ENCODE results near the gene FAM25G. TPM values are rescaled to one million over a fixed set of nuclear protein-coding genes. Genes with fewer than 3 reads are reported as not detected.

The FAM25G gene
- total RNA-seq, 4 donors from 2014 or later: not detected

DNA sequence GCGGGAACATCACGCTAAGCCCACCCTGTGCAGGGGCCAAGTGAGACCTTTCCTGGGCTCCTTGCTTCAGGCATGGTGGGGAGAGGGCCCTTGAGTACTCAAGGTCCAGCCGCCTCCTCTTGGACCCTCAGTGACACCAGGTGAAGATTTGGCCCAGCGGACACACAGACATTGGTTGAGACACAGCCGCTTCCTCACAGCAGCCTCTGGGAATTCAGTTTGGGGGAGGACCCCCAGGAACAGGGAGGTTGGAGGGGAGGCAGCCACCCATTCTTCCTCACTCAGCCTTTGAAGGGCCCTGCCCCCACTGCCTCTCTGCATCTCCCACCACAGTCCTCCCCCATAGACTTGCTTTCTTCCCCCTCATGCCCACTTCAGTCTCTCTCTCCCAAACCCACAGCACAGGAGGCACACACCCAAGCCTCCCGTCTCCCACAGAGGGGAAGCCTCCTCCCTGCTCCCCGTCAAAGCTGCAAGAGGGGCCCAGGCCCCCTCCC, 39.5 kb downstream of the FAM25G start:
- Histone ChIP-seq H3K27me3 (no peaks in the 10 kb centered on the region), H3K36me3 (no peaks in the 10 kb centered on the region), H3K9me3 (no peaks in the 10 kb centered on the region), H3K4me3 (no peak overlapping the region), H3K4me1 (no peaks in the 10 kb centered on the region), H3K27ac (no peak overlapping the region)
- TF ChIP-seq EP300 (IDR thresholded peaks at IDR 0.05) (no peak), POLR2A (IDR thresholded peaks at IDR 0.05) (no peak)
- TF ChIP-seq, protein P1, sequence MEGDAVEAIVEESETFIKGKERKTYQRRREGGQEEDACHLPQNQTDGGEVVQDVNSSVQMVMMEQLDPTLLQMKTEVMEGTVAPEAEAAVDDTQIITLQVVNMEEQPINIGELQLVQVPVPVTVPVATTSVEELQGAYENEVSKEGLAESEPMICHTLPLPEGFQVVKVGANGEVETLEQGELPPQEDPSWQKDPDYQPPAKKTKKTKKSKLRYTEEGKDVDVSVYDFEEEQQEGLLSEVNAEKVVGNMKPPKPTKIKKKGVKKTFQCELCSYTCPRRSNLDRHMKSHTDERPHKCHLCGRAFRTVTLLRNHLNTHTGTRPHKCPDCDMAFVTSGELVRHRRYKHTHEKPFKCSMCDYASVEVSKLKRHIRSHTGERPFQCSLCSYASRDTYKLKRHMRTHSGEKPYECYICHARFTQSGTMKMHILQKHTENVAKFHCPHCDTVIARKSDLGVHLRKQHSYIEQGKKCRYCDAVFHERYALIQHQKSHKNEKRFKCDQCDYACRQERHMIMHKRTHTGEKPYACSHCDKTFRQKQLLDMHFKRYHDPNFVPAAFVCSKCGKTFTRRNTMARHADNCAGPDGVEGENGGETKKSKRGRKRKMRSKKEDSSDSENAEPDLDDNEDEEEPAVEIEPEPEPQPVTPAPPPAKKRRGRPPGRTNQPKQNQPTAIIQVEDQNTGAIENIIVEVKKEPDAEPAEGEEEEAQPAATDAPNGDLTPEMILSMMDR (IDR thresholded peaks at IDR 0.05): no peak
- no peak for DNase-seq (ENCODE audit: low spot score in 2 of 2)
- WGBS, 2 donors: 81 to 85% methylated on average over 4 to 7 of the region's 7 CpGs

DNA sequence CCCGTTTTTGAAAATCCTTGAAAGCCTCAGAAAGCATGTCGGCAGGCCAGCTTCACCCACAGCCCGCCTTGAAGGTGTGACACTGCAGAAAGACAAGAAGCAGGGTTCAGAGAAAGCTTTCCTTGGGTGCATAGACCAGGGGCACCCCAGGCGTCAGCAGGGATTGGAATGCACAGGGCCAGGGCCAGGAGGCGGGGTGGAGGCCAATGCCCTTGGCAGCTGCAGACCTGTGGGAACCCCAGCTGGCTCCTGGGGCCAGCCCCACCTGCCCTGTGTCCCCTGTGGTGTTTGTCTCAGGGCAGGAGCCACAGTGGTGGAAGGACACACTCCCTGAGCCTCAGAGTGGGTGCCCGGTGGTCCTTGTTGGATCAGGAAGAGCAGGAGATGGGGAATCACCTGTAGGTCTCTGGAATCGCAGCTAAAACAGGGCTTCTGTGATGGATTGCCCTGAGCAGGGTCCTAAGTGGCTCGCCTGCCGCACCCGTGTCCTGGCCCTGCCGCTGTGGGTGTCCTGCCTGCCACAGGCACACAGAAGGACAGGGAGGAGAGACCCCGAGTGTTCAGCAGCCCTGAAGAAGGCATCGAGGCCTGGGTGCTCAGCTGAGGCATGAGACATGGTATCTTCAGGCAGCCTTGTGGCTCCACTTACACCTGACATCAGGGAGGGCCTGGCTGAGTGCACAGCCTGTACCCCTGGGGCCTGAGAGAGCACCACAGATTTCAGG, 40.1 kb downstream of the FAM25G start:
- Histone ChIP-seq H3K4me3 (no peak overlapping the region), H3K4me1 (no peaks in the 10 kb centered on the region), H3K27ac (no peak overlapping the region), H3K36me3 (no peaks in the 10 kb centered on the region), H3K27me3 (no peaks in the 10 kb centered on the region), H3K9me3 (peaks cover 0 to 5% (median 0%) of the 10 kb centered on the region in 4 donors)
- WGBS, 2 donors: 91 to 92% methylated on average over 11 of the region's 13 CpGs
- no peak for DNase-seq (ENCODE audit: low spot score in 2 of 2)
- TF ChIP-seq, protein P1 (IDR thresholded peaks at IDR 0.05): no peak
- TF ChIP-seq POLR2A (IDR thresholded peaks at IDR 0.05): no peak
- TF ChIP-seq EP300 (IDR thresholded peaks at IDR 0.05): no peak

DNA sequence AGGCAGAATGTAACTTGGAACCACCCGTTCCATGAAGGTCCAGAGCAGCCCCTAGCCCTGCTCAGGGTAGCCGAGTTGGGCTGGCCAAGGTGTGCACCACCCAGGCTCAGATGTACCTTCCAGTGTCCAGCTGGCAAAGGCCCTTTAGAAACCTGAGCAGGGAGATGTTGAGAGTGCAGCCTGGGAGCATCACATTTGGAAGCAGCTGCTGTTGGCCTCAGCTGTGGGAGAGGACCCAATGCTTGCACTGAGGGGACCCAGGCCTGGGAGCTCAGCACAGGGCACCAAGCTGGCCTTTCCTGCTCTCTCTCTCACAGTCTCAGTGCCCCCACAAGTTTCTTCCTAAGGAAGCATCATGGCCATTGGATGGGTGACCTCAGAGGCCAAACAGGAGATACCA, 41.1 kb downstream of the FAM25G start:
- Histone ChIP-seq H3K36me3 (no peaks in the 10 kb centered on the region), H3K27me3 (no peaks in the 10 kb centered on the region), H3K4me3 (no peak overlapping the region), H3K4me1 (no peaks in the 10 kb centered on the region), H3K9me3 (peaks cover 0 to 15% (median 4%) of the 10 kb centered on the region in 4 donors), H3K27ac (no peak overlapping the region)
- WGBS, 2 donors: 92 to 94% methylated on average over 2 of the region's 2 CpGs
- TF ChIP-seq POLR2A (IDR thresholded peaks at IDR 0.05) (no peak), EP300 (IDR thresholded peaks at IDR 0.05) (no peak)
- TF ChIP-seq, protein P1 (IDR thresholded peaks at IDR 0.05): no peak
- DNase-seq (ENCODE audit: low spot score in 2 of 2): no peak

DNA sequence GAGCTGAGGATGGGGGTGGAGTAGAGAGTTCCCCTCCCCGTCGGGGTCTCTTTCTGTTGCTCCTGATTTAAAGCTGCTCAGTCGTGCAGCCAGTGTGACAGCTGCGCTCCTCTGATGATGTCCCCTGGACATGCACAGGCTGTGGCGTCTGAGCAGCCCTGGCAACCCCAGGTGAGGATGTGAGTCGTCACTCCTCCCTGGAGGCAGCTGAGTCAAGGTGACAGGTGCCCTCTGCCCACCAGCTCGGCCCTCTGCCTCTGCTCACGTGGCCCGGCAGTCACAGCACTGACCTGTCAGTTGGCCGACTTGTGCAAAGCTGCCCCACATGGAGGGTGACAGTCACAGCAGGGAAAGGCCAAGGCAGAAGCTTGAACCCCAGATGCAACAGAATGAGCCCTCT, 41.5 kb downstream of the FAM25G start:
- no peaks in the 10 kb centered on the region for H3K36me3 ChIP-seq
- no peak for DNase-seq (ENCODE audit: low spot score in 2 of 2)
- 67 to 68% methylated on average over 9 to 10 of the region's 10 CpGs for WGBS, 2 donors
- H3K27me3 ChIP-seq: no peaks in the 10 kb centered on the region
- no peaks in the 10 kb centered on the region for H3K4me1 ChIP-seq
- H3K4me3 ChIP-seq: no peak overlapping the region
- peaks cover 0 to 20% (median 6%) of the 10 kb centered on the region in 4 donors for H3K9me3 ChIP-seq
- TF ChIP-seq EP300 (IDR thresholded peaks at IDR 0.05) (no peak), POLR2A (IDR thresholded peaks at IDR 0.05) (no peak)
- H3K27ac ChIP-seq: no peak overlapping the region

DNA sequence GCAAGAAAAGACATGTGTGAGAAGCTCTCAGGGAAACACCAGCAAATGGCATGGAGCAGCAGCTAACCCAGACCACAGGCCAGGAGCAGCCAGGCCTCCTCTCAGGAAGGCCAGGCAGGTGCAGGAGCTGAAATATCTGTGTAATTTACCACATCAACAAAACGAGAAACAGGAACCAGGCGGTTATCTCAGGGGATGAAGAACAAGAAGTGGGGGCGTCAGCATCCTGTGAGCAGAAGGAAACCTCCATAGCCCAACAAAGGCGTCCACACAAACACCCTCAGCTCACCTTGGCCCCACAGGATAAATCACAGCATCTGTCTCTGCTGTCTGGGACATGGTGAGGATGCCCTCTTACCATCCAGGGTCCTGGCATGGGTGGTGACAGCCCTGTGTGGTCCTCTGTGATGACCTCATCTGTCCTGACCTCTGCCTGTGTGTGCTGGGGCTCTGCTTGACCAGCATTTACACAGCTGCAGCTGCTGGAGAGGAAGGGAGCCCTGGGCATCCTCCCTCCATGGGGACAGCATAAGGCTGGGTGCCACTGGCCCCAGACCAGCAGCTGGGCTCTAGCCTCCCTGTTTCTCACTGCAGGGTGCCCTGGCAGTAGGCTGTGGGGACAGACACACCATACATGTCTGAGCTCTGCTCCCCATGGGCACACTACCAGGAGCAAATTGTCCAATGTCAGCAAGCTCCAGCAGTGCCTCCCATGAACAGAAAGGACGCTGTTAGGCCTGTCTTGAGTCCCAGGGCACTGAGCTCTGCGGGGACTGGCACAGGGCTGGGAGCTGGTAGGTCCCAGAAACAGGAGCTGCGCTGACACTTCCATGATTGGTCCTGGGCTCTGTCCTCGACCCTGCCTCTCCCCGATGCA, 42.2 kb downstream of the FAM25G start:
- no peaks in the 10 kb centered on the region for H3K27me3 ChIP-seq
- TF ChIP-seq POLR2A (IDR thresholded peaks at IDR 0.05): no peak
- TF ChIP-seq, protein P1 (IDR thresholded peaks at IDR 0.05): no peak
- TF ChIP-seq EP300 (IDR thresholded peaks at IDR 0.05): no peak
- H3K4me3 ChIP-seq: no peak overlapping the region
- peaks cover 0 to 26% (median 6%) of the 10 kb centered on the region in 4 donors for H3K9me3 ChIP-seq
- no peak for DNase-seq (ENCODE audit: low spot score in 2 of 2)
- no peaks in the 10 kb centered on the region for H3K36me3 ChIP-seq
- WGBS, 2 donors: 48 to 50% methylated on average over 7 to 9 of the region's 9 CpGs
- no peak overlapping the region for H3K27ac ChIP-seq
- no peaks in the 10 kb centered on the region for H3K4me1 ChIP-seq

All from tibial nerve (tissue), 4 donors.